Measurements from ENCODE around the gene BCAS4. TPM values are rescaled to one million over a fixed set of nuclear protein-coding genes. Genes with fewer than 3 reads are reported as not detected.
"Not testable (repeated sequence)": the region's sequence is repeated elsewhere in the genome, so short reads cannot be mapped to it uniquely, and the experiment has no call there.

The BCAS4 gene
- total RNA-seq, 1 donor = 2.7 TPM

- H3K4me3 ChIP-seq (ENCODE audit: low read depth, low read length) = not testable (repeated sequence)
- peak; percentile 36 for TF ChIP-seq CTCF (IDR thresholded peaks at IDR 0.05; ENCODE audit: insufficient read depth, low read length)
- DNase-seq (ENCODE audit: low read depth) = peak; percentile 30
Observed at GRCh38 chr20:50793575-50794016, 1.3 kb upstream of the BCAS4 start.

- TF ChIP-seq CTCF (IDR thresholded peaks at IDR 0.05; ENCODE audit: insufficient read depth, low read length) = no peak
- H3K4me3 ChIP-seq (ENCODE audit: low read depth, low read length) = peak overlapping the region; percentile 49
- no peak for DNase-seq (ENCODE audit: low read depth)
Observed at GRCh38 chr20:50794181-50794845, 548 bp upstream of the BCAS4 start.

GRCh38 chr20:50797142-50797541 is 2.3 kb downstream of the BCAS4 start:
- DNase-seq (ENCODE audit: low read depth) = no peak
- no peak for TF ChIP-seq CTCF (IDR thresholded peaks at IDR 0.05; ENCODE audit: insufficient read depth, low read length)
- no peak overlapping the region for H3K4me3 ChIP-seq (ENCODE audit: low read depth, low read length)

GRCh38 chr20:50798650-50799049 is 3.8 kb downstream of the BCAS4 start:
- TF ChIP-seq CTCF (IDR thresholded peaks at IDR 0.05; ENCODE audit: insufficient read depth, low read length) = no peak
- DNase-seq (ENCODE audit: low read depth) = no peak
- no peak overlapping the region for H3K4me3 ChIP-seq (ENCODE audit: low read depth, low read length)

- DNase-seq (ENCODE audit: low read depth) = no peak
- no peak for TF ChIP-seq CTCF (IDR thresholded peaks at IDR 0.05; ENCODE audit: insufficient read depth, low read length)
Observed at GRCh38 chr20:50799176-50799889, 4.5 kb downstream of the BCAS4 start.

GRCh38 chr20:50799890-50800550 is 5.2 kb downstream of the BCAS4 start:
- H3K4me3 ChIP-seq (ENCODE audit: low read depth, low read length) = no peak overlapping the region
- no peak for DNase-seq (ENCODE audit: low read depth)
- TF ChIP-seq CTCF (IDR thresholded peaks at IDR 0.05; ENCODE audit: insufficient read depth, low read length) = no peak

More at GRCh38 chr20:50799176-50799889, 4.5 kb downstream of the BCAS4 start:
- no peak overlapping the region for H3K4me3 ChIP-seq (ENCODE audit: low read depth, low read length)

- not testable (repeated sequence) for H3K4me3 ChIP-seq (ENCODE audit: low read depth, low read length); DNase-seq (ENCODE audit: low read depth)
Observed at GRCh38 chr20:50800986-50801746, 6.3 kb downstream of the BCAS4 start.

All from fibroblast of the aortic adventitia (primary cell).